Neuronal stem cell (in vitro differentiated cells): ENCODE results near the gene FAM114A1.
"Not testable (repeated sequence)": the region's sequence is repeated elsewhere in the genome, so short reads cannot be mapped to it uniquely, and the experiment has no call there.

ENCODE experiments used
- DNase-seq: peaks from one replicate; pipeline ENCODE4 v3.0.0-alpha.2; 2013; ENCODE audit warnings: low spot score
- H2AFZ ChIP-seq: one replicate; pipeline ENCODE4 v1.6.1; 2013; ENCODE audit warnings: mild to moderate bottlenecking, low read length, inconsistent platforms
- H2AK5ac ChIP-seq: 2 replicates; pipeline ENCODE4 v1.6.1; 2013; ENCODE audit warnings: low read depth, mild to moderate bottlenecking, inconsistent platforms, low read length, moderate library complexity, mixed read lengths
- H2BK120ac ChIP-seq: 2 replicates; pipeline ENCODE4 v1.6.1; 2013; ENCODE audit warnings: low read depth, mild to moderate bottlenecking, inconsistent platforms, low read length, moderate library complexity, mixed read lengths
- H2BK12ac ChIP-seq: one replicate; pipeline ENCODE4 v1.6.1; 2013; ENCODE audit warnings: low read length, inconsistent platforms
- H2BK15ac ChIP-seq: 2 replicates; pipeline ENCODE4 v1.6.1; 2013; ENCODE audit warnings: mild to moderate bottlenecking, low read length, inconsistent platforms, mixed read lengths
- H2BK5ac ChIP-seq: one replicate; pipeline ENCODE4 v1.6.1; 2013; ENCODE audit warnings: inconsistent platforms, mild to moderate bottlenecking, low read length, moderate library complexity
- H3K14ac ChIP-seq: one replicate; pipeline ENCODE4 v1.6.1; 2013; ENCODE audit warnings: low read length, inconsistent platforms
- H3K18ac ChIP-seq: 2 replicates; pipeline ENCODE4 v1.6.1; 2013; ENCODE audit warnings: low read length, inconsistent platforms
- H3K23ac ChIP-seq: 2 replicates; pipeline ENCODE4 v1.6.1; 2013; ENCODE audit warnings: low read depth, mild to moderate bottlenecking, mixed read lengths, low read length, inconsistent platforms; ENCODE audit not compliant: poor library complexity
- H3K27ac ChIP-seq: replicated peaks from 3 replicates; pipeline ENCODE4 v1.5.1; 2013; ENCODE audit warnings: low read length, inconsistent platforms
- H3K27me3 ChIP-seq, 3 experiments: 2 replicates each; pipeline ENCODE4 v1.6.1; 2013; ENCODE audit warnings: low read length in 3 of 3, mild to moderate bottlenecking in 2 of 3, inconsistent platforms in 1 of 3, low read depth in 1 of 3, mixed read lengths in 1 of 3, moderate library complexity in 1 of 3; ENCODE audit not compliant: control insufficient read depth in 3 of 3, insufficient read depth in 3 of 3
- H3K36me3 ChIP-seq, 2 donors: replicated peaks in 1 of 2; 2 replicates each; pipeline ENCODE4 v1.6.1; 2013; ENCODE audit warnings: low read length in 2 of 2; ENCODE audit not compliant: control insufficient read depth in 2 of 2, insufficient read depth in 2 of 2
- H3K4ac ChIP-seq: 2 replicates; pipeline ENCODE4 v1.6.1; 2013; ENCODE audit warnings: inconsistent platforms, mild to moderate bottlenecking, low read length, moderate library complexity
- H3K4me1 ChIP-seq, 2 donors: 1 replicate in 1 of 2; 2 replicates in 1 of 2; pipeline ENCODE4 v1.6.1; 2013; ENCODE audit warnings: low read length in 2 of 2, low read depth in 1 of 2; ENCODE audit not compliant: control insufficient read depth in 2 of 2, insufficient read depth in 1 of 2
- H3K4me2 ChIP-seq: one replicate; pipeline ENCODE4 v1.6.1; 2013; ENCODE audit warnings: mild to moderate bottlenecking, low read length, inconsistent platforms; ENCODE audit not compliant: insufficient read depth, poor library complexity, severe bottlenecking
- H3K4me3 ChIP-seq, 2 donors: 2 replicates each; pipeline ENCODE4 v1.5.1; 2013; ENCODE audit warnings: low read length in 2 of 2, mild to moderate bottlenecking in 2 of 2, inconsistent platforms in 1 of 2, moderate library complexity in 1 of 2
- H3K79me1 ChIP-seq: one replicate; pipeline ENCODE4 v1.6.1; 2013; ENCODE audit warnings: low read depth, mild to moderate bottlenecking, inconsistent platforms, low read length, moderate library complexity
- H3K9ac ChIP-seq: one replicate; pipeline ENCODE4 v1.6.1; 2013; ENCODE audit warnings: mild to moderate bottlenecking, low read depth, low read length, inconsistent platforms; ENCODE audit not compliant: poor library complexity
- H3K9me3 ChIP-seq, 2 donors: replicated peaks in 1 of 2; 2 replicates each; pipeline versions ENCODE3 to v1.6.1; 2013; ENCODE audit warnings: low read length in 2 of 2, mild to moderate bottlenecking in 2 of 2, inconsistent platforms in 1 of 2, low read depth in 1 of 2, mixed read lengths in 1 of 2, moderate library complexity in 1 of 2; ENCODE audit not compliant: control insufficient read depth in 2 of 2, insufficient read depth in 1 of 2
- H4K8ac ChIP-seq: one replicate; pipeline ENCODE4 v1.6.1; 2013; ENCODE audit warnings: low read depth, mild to moderate bottlenecking, inconsistent platforms, low read length, moderate library complexity
- H4K91ac ChIP-seq: one replicate; pipeline ENCODE4 v1.6.1; 2013; ENCODE audit warnings: low read length, low read depth, mild to moderate bottlenecking, inconsistent platforms; ENCODE audit not compliant: poor library complexity
- WGBS, 2 donors: extraction: QIAGEN DNeasy Blood & Tissue Kit; methylation state at CpG; one replicate each; pipeline ENCODE4 v1.1.7; 2013; ENCODE audit warnings: missing lambda C conversion rate in 2 of 2, mixed read lengths in 1 of 2; ENCODE audit not compliant: insufficient read length in 2 of 2, insufficient replicate concordance in 1 of 2; ENCODE audit errors: extremely low coverage in 2 of 2; 5-methylcytosine and 5-hydroxymethylcytosine counted together

The FAM114A1 gene

GRCh38 chr4:38939165-38939564, 71.6 kb downstream of the FAM114A1 start:
- Histone ChIP-seq H4K91ac (no peak overlapping the region), H3K4me3 (no peak overlapping the region), H3K23ac (no peak overlapping the region), H3K27me3 (no peaks in the 10 kb centered on the region), H4K8ac (no peak overlapping the region), H3K4ac (no peak overlapping the region), H3K36me3 (no peaks in the 10 kb centered on the region), H3K79me1 (no peaks in the 10 kb centered on the region), H2BK5ac (no peak overlapping the region), H2BK120ac (no peak overlapping the region), H2AFZ (no peak overlapping the region), H3K14ac (no peak overlapping the region), H3K4me2 (no peak overlapping the region), H3K18ac (no peak overlapping the region), H3K9me3 (no peaks in the 10 kb centered on the region), H3K4me1 (no peaks in the 10 kb centered on the region), H2AK5ac (no peak overlapping the region), H3K9ac (no peak overlapping the region), H3K27ac (no peak overlapping the region), H2BK12ac (no peak overlapping the region), H2BK15ac (no peak overlapping the region)
- no peak for DNase-seq
- no CpG with 5 or more reads among the region's 1 CpG for WGBS, 2 donors

GRCh38 chr4:38940476-38940875, 72.9 kb downstream of the FAM114A1 start:
- no peak overlapping the region for H3K14ac ChIP-seq
- H2BK12ac ChIP-seq, result no peak overlapping the region
- no peak for DNase-seq
- H4K8ac ChIP-seq, result no peak overlapping the region
- H2BK120ac ChIP-seq, result no peak overlapping the region
- H3K4ac ChIP-seq, result no peak overlapping the region
- no peak overlapping the region for H2BK5ac ChIP-seq
- no peak overlapping the region for H4K91ac ChIP-seq
- H2AFZ ChIP-seq, result no peak overlapping the region
- no peak overlapping the region for H3K27ac ChIP-seq
- H3K4me1 ChIP-seq, result no peaks in the 10 kb centered on the region
- no CpG with 5 or more reads among the region's 3 CpGs for WGBS, 2 donors
- H3K18ac ChIP-seq, result no peak overlapping the region
- H3K9me3 ChIP-seq, result no peaks in the 10 kb centered on the region
- H2BK15ac ChIP-seq, result no peak overlapping the region
- no peaks in the 10 kb centered on the region for H3K79me1 ChIP-seq
- H3K9ac ChIP-seq, result no peak overlapping the region
- no peak overlapping the region for H2AK5ac ChIP-seq
- no peak overlapping the region for H3K4me3 ChIP-seq
- no peak overlapping the region for H3K23ac ChIP-seq
- H3K36me3 ChIP-seq, result no peaks in the 10 kb centered on the region
- H3K27me3 ChIP-seq, result no peaks in the 10 kb centered on the region
- no peak overlapping the region for H3K4me2 ChIP-seq

- not testable (repeated sequence) for H3K36me3 ChIP-seq, H3K9me3 ChIP-seq, H4K91ac ChIP-seq, H2AK5ac ChIP-seq, H3K9ac ChIP-seq, H3K18ac ChIP-seq, H3K23ac ChIP-seq, H3K27me3 ChIP-seq, H4K8ac ChIP-seq, H3K4ac ChIP-seq, H2BK5ac ChIP-seq, H3K79me1 ChIP-seq, DNase-seq, H3K14ac ChIP-seq, H3K4me1 ChIP-seq, H2AFZ ChIP-seq, H3K27ac ChIP-seq, H3K4me3 ChIP-seq, H3K4me2 ChIP-seq, H2BK12ac ChIP-seq, H2BK15ac ChIP-seq, H2BK120ac ChIP-seq
- no CpG with 5 or more reads among the region's 3 CpGs for WGBS, 2 donors
Observed at GRCh38 chr4:38941906-38942305, 74.3 kb downstream of the FAM114A1 start.

- Histone ChIP-seq H3K23ac (no peak overlapping the region), H3K9me3 (no peaks in the 10 kb centered on the region), H4K91ac (no peak overlapping the region), H3K4me3 (no peak overlapping the region), H3K36me3 (no peaks in the 10 kb centered on the region), H3K18ac (no peak overlapping the region), H2BK12ac (no peak overlapping the region), H2BK5ac (no peak overlapping the region), H3K27me3 (no peaks in the 10 kb centered on the region), H3K27ac (no peak overlapping the region), H3K4me2 (no peak overlapping the region), H2BK120ac (no peak overlapping the region), H4K8ac (no peak overlapping the region), H3K4ac (no peak overlapping the region), H2AK5ac (no peak overlapping the region), H3K14ac (no peak overlapping the region), H3K4me1 (no peaks in the 10 kb centered on the region), H3K79me1 (no peaks in the 10 kb centered on the region), H2AFZ (no peak overlapping the region), H3K9ac (no peak overlapping the region), H2BK15ac (no peak overlapping the region)
- no peak for DNase-seq
- WGBS, 2 donors, result no CpG with 5 or more reads among the region's 4 CpGs
Observed at GRCh38 chr4:38943343-38943742, 75.7 kb downstream of the FAM114A1 start.
